Midbrain (tissue), 1 donor: ENCODE data around the gene ANKRD53.

Experiments
- DNase-seq: peaks from one replicate; lab custom pipeline; 2025; lab: John Stamatoyannopoulos, UW

The ANKRD53 gene

GRCh38 chr2:70965506-70965905 lies 12.9 kb upstream of the ANKRD53 start:
- DNase-seq: no peak

GRCh38 chr2:70966681-70967080 lies 11.7 kb upstream of the ANKRD53 start:
- DNase-seq: no peak

- no peak for DNase-seq
Observed at GRCh38 chr2:70967189-70967588, 11.2 kb upstream of the ANKRD53 start.

- DNase-seq: no peak
Observed at GRCh38 chr2:70974592-70974991, 3.8 kb upstream of the ANKRD53 start.

DNA sequence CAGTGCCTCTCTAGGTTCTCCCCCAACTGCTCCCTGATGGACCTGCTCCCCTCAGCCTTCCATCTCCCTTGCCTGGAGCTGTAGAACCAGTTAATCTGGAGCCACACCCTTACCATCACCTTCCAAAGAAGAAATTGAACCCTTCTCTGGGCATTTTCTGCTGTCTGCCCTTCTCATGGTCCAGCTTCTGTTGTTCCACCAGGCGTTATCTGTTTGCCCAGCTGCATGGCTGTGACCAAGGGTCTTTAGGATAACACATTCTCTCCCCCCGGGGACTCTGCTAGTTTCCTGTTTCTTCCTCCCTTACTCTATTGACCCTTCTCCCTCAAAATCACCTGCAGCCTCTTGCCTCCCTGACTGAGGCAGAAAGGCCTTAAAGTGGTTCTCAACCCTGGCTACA lies 3.2 kb upstream of the ANKRD53 start:
- DNase-seq: no peak

DNA sequence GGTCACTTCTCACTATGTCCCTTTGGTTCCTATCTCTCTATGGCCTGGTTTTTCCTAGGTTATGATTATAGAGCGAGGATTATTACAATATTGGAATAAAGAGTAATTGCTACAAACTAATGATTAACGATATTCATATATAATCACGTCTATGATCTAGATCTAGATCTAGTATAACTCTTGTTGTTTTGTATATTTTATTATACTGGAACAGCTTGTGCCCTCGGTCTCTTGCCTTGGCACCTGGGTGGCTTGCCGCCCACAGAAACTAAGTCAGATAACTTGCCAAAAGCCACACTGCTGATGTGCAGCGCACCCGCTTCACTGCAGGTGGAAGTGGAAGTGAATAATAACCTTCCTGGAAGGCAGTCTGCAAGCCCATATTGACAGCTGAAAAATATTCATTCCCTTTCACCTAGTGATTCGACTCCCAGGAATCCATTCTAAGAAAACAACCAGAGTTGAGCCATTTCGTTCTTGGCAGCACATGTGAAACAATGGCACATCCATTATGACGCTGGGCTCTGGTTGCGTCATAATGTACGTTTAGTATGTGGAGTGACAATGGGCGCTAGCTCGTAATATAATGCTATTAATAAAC lies 725 bp upstream of the ANKRD53 start:
- DNase-seq: no peak

GRCh38 chr2:70979180-70979488 lies 704 bp downstream of the ANKRD53 start:
- DNase-seq: no peak

DNA sequence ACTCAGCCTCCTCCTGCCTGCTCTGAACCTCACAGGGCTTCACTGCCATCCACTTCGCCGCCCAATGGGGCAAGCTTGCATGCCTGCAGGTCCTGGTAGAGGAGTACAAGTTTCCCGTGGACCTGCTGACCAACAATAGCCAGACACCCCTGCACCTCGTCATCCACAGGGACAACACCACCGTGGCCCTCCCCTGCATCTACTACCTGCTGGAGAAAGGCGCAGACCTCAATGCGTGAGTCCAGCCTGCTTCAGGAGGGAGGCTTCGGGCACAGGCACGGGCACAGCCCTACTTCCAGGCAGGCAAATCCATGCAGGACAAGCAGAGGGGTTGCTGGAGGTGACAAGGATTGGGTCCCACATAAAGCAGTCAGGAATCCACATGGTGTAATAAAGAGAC lies 1.2 kb downstream of the ANKRD53 start:
- DNase-seq: no peak

GRCh38 chr2:70981421-70981820 lies 3.0 kb downstream of the ANKRD53 start:
- no peak for DNase-seq

DNA sequence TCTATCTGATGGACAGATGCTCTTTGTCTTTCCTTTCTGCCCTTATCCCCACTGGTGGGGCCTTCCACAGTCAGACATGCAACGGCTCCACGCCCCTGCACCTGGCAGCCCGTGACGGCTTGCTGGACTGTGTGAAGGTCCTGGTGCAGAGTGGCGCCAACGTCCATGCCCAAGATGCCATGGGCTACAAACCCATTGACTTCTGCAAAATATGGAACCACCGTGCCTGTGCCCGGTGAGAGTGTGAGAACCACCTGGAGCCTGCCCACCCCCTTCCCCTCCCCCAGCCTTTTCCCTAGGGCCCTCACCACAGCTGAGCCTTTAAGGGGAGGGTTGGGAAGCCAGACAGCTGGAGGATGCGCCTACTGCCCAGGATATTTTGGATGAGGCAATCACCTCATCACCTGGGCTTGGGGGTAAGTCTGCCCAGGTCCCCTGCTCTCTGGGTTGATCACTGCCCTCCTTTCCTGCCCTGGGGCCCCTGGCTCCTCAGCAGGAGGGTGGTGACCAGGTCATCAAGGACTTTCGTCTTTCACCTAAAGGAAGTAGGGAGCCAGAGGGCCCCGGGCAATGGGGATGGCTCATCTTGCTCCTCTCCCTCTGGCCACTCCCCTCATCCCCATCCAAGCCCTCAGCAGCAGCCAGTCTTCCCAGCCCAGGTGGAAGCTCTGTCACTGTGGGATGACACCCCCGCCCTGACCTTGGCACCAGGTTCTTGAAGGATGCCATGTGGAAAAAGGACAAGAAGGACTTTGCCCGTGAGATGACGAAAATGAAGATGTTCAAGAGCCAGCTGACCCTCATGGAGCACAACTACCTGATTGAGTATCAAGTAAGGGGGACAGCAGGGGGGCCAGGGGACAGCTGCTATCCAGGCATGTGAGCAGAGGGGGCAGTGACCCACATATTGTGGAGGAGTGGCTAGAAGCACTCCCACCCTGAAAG lies 3.7 kb downstream of the ANKRD53 start:
- DNase-seq: no peak

DNA sequence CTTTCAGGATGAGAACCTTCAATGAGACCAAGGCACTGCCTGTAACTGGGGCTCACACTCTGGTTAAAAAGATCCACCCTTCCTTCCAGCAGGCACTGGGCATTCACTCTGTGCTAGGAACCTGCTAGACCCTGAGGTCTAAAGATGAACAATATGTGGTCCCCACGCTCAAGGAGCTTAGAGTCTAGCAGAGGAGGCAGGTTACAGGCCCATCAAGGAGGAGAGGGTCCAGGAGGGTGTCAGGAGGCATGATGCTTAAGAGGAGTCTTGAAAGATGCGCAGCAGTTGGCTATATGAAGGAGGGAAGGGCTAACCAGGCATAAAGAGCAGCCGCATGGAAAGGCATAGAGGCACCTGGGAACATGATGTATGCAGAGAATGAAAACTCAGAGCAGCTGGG lies 4.5 kb downstream of the ANKRD53 start:
- no peak for DNase-seq

GRCh38 chr2:70983506-70984227 lies 5.2 kb downstream of the ANKRD53 start:
- no peak for DNase-seq

DNA sequence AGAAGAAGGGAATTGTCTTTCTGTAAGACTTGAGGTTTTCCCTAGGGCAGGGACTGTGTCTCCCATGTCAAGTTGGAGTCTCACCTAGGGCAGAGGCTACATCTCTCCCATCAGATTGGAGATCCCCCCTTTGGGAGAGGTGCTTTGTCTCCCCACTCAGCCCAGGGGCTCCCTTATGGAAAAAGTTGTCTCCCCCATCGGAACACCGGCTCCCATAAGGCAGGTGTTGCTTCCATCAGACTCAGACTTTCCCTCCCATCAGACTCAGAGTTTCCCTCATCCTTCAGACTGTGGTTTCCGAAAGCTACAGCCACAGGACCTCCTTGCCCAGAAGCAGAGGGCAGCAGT lies 5.8 kb downstream of the ANKRD53 start:
- no peak for DNase-seq

- DNase-seq: peak; percentile 17
Observed at GRCh38 chr2:70984576-70985282, 6.3 kb downstream of the ANKRD53 start.

GRCh38 chr2:70985283-70985688 lies 6.9 kb downstream of the ANKRD53 start:
- DNase-seq: no peak

GRCh38 chr2:70985956-70986355 lies 7.5 kb downstream of the ANKRD53 start:
- DNase-seq: no peak

GRCh38 chr2:70986499-70987189 lies 8.2 kb downstream of the ANKRD53 start:
- no peak for DNase-seq

- no peak for DNase-seq
Observed at GRCh38 chr2:70987386-70987785, 9.0 kb downstream of the ANKRD53 start.

DNA sequence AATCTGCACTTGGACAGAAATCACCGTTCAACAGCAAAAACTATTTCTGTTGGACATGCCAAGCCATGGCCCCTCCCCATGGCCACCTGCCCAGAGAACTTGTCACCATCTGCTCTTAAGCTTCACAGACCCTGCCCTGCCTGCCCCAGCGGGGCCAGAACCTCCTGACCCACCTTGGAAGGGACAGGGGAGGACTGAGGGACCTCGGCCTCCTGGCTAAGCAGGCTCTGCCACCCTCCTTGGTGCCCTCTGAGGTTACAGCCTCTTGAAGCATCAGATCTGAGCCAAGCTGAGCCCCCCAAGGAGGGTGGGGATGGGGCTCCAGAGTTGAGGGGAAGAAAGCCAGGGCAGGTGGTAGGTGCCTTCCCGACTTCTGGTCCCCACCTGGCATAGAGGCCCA lies 9.7 kb downstream of the ANKRD53 start:
- DNase-seq: no peak

DNA sequence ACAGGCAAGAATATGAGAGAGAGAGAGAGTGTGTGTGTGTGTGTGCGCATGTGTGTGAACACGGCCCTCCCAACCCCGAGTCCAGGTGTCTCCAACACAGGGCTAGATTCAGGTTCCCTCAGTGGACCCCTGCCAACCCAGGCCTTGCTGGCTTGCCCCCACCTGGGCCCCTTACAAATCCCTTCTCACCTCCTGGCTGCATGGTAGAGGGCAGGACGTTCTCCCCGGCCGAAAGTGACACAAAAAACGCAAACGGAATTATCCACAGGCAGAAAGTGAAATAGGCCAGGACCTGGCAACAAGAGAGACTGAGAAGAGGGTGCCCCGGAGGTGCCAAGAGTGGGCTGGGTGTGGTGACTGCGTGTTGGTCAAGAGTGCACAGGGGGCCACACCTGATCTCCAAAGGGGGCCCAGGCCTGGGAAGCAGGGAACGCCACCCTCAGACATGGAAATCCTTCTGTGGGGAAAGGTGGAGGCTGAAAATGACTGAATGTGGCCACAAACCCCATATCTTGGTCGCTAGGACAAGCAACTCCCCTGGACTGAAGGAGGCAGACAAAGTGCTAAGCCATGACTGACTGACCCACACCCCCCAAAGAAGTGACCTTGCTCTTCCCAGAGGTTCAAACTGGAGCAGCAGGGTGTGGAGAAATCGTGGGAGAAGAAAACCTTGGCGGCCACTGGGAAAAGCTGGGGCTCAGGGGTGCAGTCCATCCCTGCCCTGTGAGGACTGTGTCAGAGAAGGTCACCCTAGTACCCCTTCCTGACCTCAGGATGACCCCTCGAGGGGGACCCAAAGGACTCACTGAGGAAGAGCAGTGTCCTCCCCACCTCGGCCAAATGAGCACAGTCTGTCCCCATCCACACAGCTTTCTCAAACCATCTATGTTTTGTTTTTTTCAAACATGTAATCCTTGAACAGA lies 10.6 kb downstream of the ANKRD53 start:
- no peak for DNase-seq

- no peak for DNase-seq
Observed at GRCh38 chr2:70990216-70990615, 11.8 kb downstream of the ANKRD53 start.
